Sigmoid colon (tissue), 4 donors: ENCODE measurements around the gene DNM2.

ENCODE experiments used
- CTCF ChIP-seq, 4 experiments: fragments of 450-650 bp in 3 of 4; fragments of 200-600 bp in 1 of 4; IDR thresholded peaks; one replicate each; pipeline ENCODE4 v1.5.1; 2016 to 2019; ENCODE audit warnings: antibody characterized with exemption in 4 of 4, mild to moderate bottlenecking in 3 of 4, moderate library complexity in 2 of 4
- POLR2A ChIP-seq, 2 donors: fragments of 450-650 bp; IDR thresholded peaks; one replicate each; pipeline ENCODE4 v1.6.1; 2016; ENCODE audit warnings: antibody characterized with exemption in 2 of 2, mild to moderate bottlenecking in 2 of 2, moderate library complexity in 2 of 2
- POLR2AphosphoS5 ChIP-seq, 4 donors: sonication (generic); formaldehyde crosslinking; IDR thresholded peaks; one replicate each; pipeline ENCODE4 v1.6.1; 2017; ENCODE audit warnings: antibody characterized with exemption in 4 of 4

GRCh38 chr19:10868872-10869547 is 151.1 kb downstream of the DNM2 start:
- TF ChIP-seq CTCF (IDR thresholded peaks at IDR 0.05) (no peak), POLR2AphosphoS5 (IDR thresholded peaks at IDR 0.05) (no peak), POLR2A (IDR thresholded peaks at IDR 0.05) (no peak)
